Esophagus muscularis mucosa (tissue), 4 donors: ENCODE measurements around the gene TMEM82.

ENCODE experiments used
- CTCF ChIP-seq, 3 experiments: fragments of 200-600 bp in 2 of 3; fragments of 450-650 bp in 1 of 3; sonication (generic) in 2 of 3; IDR thresholded peaks; one replicate each; pipeline ENCODE4 v1.5.1; 2017 to 2019; ENCODE audit warnings: antibody characterized with exemption in 3 of 3, mild to moderate bottlenecking in 2 of 3, moderate library complexity in 1 of 3
- EP300 ChIP-seq: sonication (generic); formaldehyde crosslinking; IDR thresholded peaks from one replicate; pipeline ENCODE4 v1.6.1; 2017; ENCODE audit warnings: antibody characterized with exemption
- POLR2A ChIP-seq: fragments of 450-650 bp; IDR thresholded peaks from one replicate; pipeline ENCODE4 v1.6.1; 2017; ENCODE audit warnings: antibody characterized with exemption, moderate library complexity, mild to moderate bottlenecking, low read depth
- POLR2AphosphoS5 ChIP-seq, 2 donors: sonication (generic); formaldehyde crosslinking; IDR thresholded peaks; one replicate each; pipeline ENCODE4 v1.6.1; 2017; ENCODE audit warnings: antibody characterized with exemption in 2 of 2

- TF ChIP-seq EP300 (no peak), CTCF (IDR thresholded peaks at IDR 0.05) (no peak), POLR2AphosphoS5 (IDR thresholded peaks at IDR 0.05) (no peak), POLR2A (no peak)
These were observed 11.4 kb upstream of the TMEM82 start for GRCh38 chr1:15730936-15731335.
